Panc1 (cell line): ENCODE measurements around the gene PHPT1. TPM values are rescaled to one million over a fixed set of nuclear protein-coding genes. Genes with fewer than 3 reads are reported as not detected.

Experiments
- ATAC-seq: fragments of 200-7000 bp; cut with Tn5 transposase; 2 replicates; pipeline ENCODE4 v1.9.1; 2020; ENCODE audit warnings: mild to moderate bottlenecking, moderate library complexity
- BruUV-seq: library from RNA; stranded (reverse); fragments of 400-500 nt; replicated peaks from 2 replicates; lab custom pipeline; 2021; lab: Mats Ljungman, UMichigan
- CTCF ChIA-PET: fragments of 300-600 bp; sonication (Branson Sonifier 250); formaldehyde crosslinking; loops from one replicate; lab custom pipeline; 2022; ENCODE audit warnings: antibody characterized with exemption; lab: Charles Lee
- POLR2A ChIA-PET: fragments of 300-600 bp; sonication (Branson Sonifier 250); formaldehyde crosslinking; loops from one replicate; lab custom pipeline; 2022; ENCODE audit warnings: antibody characterized with exemption; lab: Charles Lee
- DNase-seq: peaks from one replicate; pipeline ENCODE4 v3.0.0-alpha.2; 2010; ENCODE audit warnings: low read depth, low spot score
- H3K27ac ChIP-seq: 2 replicates; pipeline ENCODE4 v1.5.1; 2011; ENCODE audit warnings: mild to moderate bottlenecking, low read length, inconsistent platforms
- H3K27me3 ChIP-seq: fragments of 200-500 bp; sonication (Bioruptor generic); 2 replicates; pipeline ENCODE4 v1.6.0; 2014; ENCODE audit warnings: low read length, inconsistent platforms; ENCODE audit not compliant: control insufficient read depth, insufficient read depth
- H3K36me3 ChIP-seq: fragments of 200-500 bp; sonication (Bioruptor generic); 2 replicates; pipeline ENCODE4 v1.5.1; 2014; ENCODE audit warnings: inconsistent platforms, mild to moderate bottlenecking, low read length, moderate library complexity; ENCODE audit not compliant: control insufficient read depth, insufficient read depth
- H3K4me1 ChIP-seq: 2 replicates; pipeline ENCODE4 v1.5.1; 2011; ENCODE audit warnings: inconsistent platforms, mild to moderate bottlenecking, low read length, moderate library complexity; ENCODE audit not compliant: control insufficient read depth, insufficient read depth
- H3K4me3 ChIP-seq, 2 experiments: 2 replicates each; pipeline ENCODE4 v1.5.1; 2011 to 2012; ENCODE audit warnings: low read depth in 2 of 2, low read length in 2 of 2, mild to moderate bottlenecking in 2 of 2, inconsistent platforms in 1 of 2, moderate library complexity in 1 of 2
- H3K9me3 ChIP-seq: fragments of 200-500 bp; sonication (Bioruptor generic); 2 replicates; pipeline ENCODE4 v1.5.1; 2014; ENCODE audit warnings: low read depth, mild to moderate bottlenecking, inconsistent platforms, low read length, moderate library complexity; ENCODE audit not compliant: control insufficient read depth, insufficient read depth
- POLR2AphosphoS5 ChIP-seq: IDR thresholded peaks from 2 replicates; pipeline ENCODE4 v1.6.1; 2012; ENCODE audit warnings: mild to moderate bottlenecking, low read depth, low read length, moderate library complexity
- SIN3A ChIP-seq: IDR thresholded peaks from 2 replicates; pipeline ENCODE4 v1.6.1; 2012; ENCODE audit warnings: low read depth, mild to moderate bottlenecking, low read length, moderate library complexity, borderline replicate concordance; ENCODE audit not compliant: insufficient read depth
- TCF7L2 ChIP-seq: IDR thresholded peaks from 2 replicates; pipeline ENCODE4 v1.6.1; 2011; ENCODE audit warnings: mild to moderate bottlenecking, low read depth, low read length, inconsistent platforms
- in situ Hi-C: cut with HindIII; loops from 2 replicates; pipeline ENCODE4 v1.10.0; 2016; ENCODE audit warnings: low sequenced_read_pairs, low pct_unique_long_range_greater_than_20kb
- intact Hi-C: fragments of 100-400 bp; cut with micrococcal nuclease; formaldehyde crosslinking; loops from one replicate; pipeline ENCODE4 v1.10.0; 2022; ENCODE audit not compliant: unreplicated experiment
- total RNA-seq: library from RNA; stranded (reverse); gene quantifications from one replicate; pipeline ENCODE4 v1.2.1, GENCODE V29; 2021; ENCODE audit not compliant: unreplicated experiment
- TF ChIP-seq, protein P1 (sequence below): fragments of 450-650 bp; IDR thresholded peaks from 2 replicates; pipeline ENCODE4 v1.5.1; 2017; ENCODE audit warnings: mild to moderate bottlenecking
- TF ChIP-seq, protein P2 (sequence below), 2 experiments: IDR thresholded peaks; 2 replicates each; pipeline ENCODE4 v1.6.1; 2011 to 2012; ENCODE audit warnings: low read depth in 2 of 2, control low read depth in 1 of 2, low read length in 1 of 2, mild to moderate bottlenecking in 1 of 2, moderate library complexity in 1 of 2; ENCODE audit not compliant: insufficient read depth in 1 of 2

The PHPT1 gene
- total RNA-seq, 1 experiment from 2014 or later: 204 TPM

DNA sequence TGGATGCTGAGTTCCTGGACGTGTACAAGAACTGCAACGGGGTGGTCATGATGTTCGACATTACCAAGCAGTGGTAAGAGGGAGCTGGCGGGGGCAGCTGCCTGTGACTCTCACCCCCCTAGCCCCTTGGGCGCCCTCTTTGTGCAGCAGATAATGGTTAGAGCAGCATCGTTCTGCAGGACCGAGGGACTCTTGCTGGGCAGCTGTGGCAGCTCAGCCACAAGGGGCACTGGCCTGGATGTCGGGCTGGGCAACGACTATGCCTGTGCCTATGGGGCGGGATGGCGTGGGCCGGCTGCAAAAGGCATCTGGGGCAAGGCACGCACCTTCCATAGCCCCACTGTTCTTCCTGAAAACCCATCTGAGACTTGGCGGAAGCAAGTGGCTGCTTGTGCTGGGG is 19.8 kb upstream of the PHPT1 start:
- no peaks in the 10 kb centered on the region for H3K4me1 ChIP-seq
- BruUV-seq: no TSS peak
- DNase-seq (no peak), ATAC-seq (no peak)
- intact Hi-C loops: no loop called here
- CTCF ChIA-PET: no interaction called here
- no peak overlapping the region for H3K4me3 ChIP-seq
- no peak overlapping the region for H3K27ac ChIP-seq
- POLR2A ChIA-PET: no interaction called here
- H3K27me3 ChIP-seq: no peaks in the 10 kb centered on the region
- no peaks in the 10 kb centered on the region; the same call in 1 of the 2 replicates for H3K36me3 ChIP-seq
- in situ Hi-C loops: no loop called here
- TF ChIP-seq TCF7L2 (no peak), POLR2AphosphoS5 (no peak), SIN3A (no peak)
- TF ChIP-seq, protein P1, sequence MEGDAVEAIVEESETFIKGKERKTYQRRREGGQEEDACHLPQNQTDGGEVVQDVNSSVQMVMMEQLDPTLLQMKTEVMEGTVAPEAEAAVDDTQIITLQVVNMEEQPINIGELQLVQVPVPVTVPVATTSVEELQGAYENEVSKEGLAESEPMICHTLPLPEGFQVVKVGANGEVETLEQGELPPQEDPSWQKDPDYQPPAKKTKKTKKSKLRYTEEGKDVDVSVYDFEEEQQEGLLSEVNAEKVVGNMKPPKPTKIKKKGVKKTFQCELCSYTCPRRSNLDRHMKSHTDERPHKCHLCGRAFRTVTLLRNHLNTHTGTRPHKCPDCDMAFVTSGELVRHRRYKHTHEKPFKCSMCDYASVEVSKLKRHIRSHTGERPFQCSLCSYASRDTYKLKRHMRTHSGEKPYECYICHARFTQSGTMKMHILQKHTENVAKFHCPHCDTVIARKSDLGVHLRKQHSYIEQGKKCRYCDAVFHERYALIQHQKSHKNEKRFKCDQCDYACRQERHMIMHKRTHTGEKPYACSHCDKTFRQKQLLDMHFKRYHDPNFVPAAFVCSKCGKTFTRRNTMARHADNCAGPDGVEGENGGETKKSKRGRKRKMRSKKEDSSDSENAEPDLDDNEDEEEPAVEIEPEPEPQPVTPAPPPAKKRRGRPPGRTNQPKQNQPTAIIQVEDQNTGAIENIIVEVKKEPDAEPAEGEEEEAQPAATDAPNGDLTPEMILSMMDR: no peak
- TF ChIP-seq, protein P2, sequence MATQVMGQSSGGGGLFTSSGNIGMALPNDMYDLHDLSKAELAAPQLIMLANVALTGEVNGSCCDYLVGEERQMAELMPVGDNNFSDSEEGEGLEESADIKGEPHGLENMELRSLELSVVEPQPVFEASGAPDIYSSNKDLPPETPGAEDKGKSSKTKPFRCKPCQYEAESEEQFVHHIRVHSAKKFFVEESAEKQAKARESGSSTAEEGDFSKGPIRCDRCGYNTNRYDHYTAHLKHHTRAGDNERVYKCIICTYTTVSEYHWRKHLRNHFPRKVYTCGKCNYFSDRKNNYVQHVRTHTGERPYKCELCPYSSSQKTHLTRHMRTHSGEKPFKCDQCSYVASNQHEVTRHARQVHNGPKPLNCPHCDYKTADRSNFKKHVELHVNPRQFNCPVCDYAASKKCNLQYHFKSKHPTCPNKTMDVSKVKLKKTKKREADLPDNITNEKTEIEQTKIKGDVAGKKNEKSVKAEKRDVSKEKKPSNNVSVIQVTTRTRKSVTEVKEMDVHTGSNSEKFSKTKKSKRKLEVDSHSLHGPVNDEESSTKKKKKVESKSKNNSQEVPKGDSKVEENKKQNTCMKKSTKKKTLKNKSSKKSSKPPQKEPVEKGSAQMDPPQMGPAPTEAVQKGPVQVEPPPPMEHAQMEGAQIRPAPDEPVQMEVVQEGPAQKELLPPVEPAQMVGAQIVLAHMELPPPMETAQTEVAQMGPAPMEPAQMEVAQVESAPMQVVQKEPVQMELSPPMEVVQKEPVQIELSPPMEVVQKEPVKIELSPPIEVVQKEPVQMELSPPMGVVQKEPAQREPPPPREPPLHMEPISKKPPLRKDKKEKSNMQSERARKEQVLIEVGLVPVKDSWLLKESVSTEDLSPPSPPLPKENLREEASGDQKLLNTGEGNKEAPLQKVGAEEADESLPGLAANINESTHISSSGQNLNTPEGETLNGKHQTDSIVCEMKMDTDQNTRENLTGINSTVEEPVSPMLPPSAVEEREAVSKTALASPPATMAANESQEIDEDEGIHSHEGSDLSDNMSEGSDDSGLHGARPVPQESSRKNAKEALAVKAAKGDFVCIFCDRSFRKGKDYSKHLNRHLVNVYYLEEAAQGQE (IDR thresholded peaks at IDR 0.05; ENCODE audit: insufficient read depth in 1 of 2, low read depth in 2 of 2, low read length in 1 of 2): no peak
- no peaks in the 10 kb centered on the region for H3K9me3 ChIP-seq

DNA sequence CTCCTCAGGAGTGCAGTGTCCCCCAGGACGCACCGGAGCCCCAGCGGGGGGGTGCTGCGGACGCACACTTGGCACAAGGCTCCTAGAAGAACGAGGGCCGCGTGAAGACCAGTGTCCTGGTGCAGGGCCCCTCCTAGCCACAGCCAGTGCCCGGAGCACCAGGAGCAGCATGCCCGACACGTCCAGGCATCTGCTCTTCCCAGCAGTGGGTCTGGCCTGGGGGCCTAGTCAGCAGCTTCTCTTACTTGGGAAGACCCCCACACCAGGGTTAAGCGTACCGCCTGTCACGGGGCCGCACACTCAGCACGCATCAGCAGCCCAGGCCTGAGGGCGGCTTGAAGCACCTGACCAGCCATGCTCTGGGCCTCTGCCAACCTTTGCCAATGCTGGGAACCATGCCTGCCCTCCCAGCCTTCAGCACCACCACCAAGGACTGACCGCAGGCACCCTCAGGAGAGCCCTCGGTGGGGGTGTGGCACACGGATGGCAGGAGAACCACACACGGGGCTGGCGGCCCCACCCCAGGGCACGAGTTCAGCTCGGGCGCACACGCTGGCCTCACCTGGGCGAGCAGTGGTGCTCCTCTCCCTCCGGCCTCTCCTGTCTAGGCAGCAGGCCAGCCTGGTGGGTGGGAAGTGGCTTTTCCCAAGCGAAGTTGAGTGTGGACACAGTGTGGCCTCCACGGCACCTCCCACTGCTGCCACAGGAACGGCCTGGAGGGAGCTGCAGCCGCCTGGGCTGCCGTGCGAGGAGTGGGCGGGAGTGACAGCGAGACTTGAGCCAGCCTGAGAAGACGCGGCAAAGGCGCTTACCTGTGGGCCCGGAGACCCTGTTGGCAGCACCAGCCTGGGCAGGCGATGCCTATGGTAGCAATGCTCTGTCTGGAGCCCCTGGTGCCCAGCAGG is 19.0 kb upstream of the PHPT1 start:
- TF ChIP-seq, protein P1: no peak
- TF ChIP-seq, protein P2 (IDR thresholded peaks at IDR 0.05; ENCODE audit: insufficient read depth in 1 of 2, low read depth in 2 of 2, low read length in 1 of 2): no peak
- TF ChIP-seq POLR2AphosphoS5 (no peak), TCF7L2 (no peak), SIN3A (no peak)
- Histone ChIP-seq H3K27me3 (no peaks in the 10 kb centered on the region), H3K27ac (no peak overlapping the region), H3K36me3 (no peaks in the 10 kb centered on the region; the same call in 1 of the 2 replicates), H3K4me1 (no peaks in the 10 kb centered on the region), H3K4me3 (no peak overlapping the region), H3K9me3 (no peaks in the 10 kb centered on the region)
- no peak for DNase-seq
- ChIA-PET CTCF (no interaction called here), POLR2A (no interaction called here)
- in situ Hi-C loops: no loop called here
- ATAC-seq: no peak
- BruUV-seq: no TSS peak
- intact Hi-C loops: no loop called here
